CD4-positive, alpha-beta T cell (primary cell): Measurements from ENCODE around the gene TMEM117. TPM values are rescaled to one million over a fixed set of nuclear protein-coding genes. Genes with fewer than 3 reads are reported as not detected.

Experiments used
- ATAC-seq: fragments of 200-7000 bp; cut with Tn5 transposase; one replicate; pipeline ENCODE4 v1.10.0; 2022; ENCODE audit warnings: mild to moderate bottlenecking; ENCODE audit not compliant: poor library complexity
- CTCF ChIA-PET: fragments of 350-600 bp; sonication (Branson Sonifier 250); formaldehyde crosslinking; loops from one replicate; lab custom pipeline; 2021; ENCODE audit warnings: antibody characterized with exemption, inconsistent platforms; lab: Charles Lee
- POLR2A ChIA-PET: fragments of 350-600 bp; sonication (Branson Sonifier 250); formaldehyde crosslinking; loops from one replicate; lab custom pipeline; 2021; ENCODE audit warnings: antibody characterized with exemption, inconsistent platforms; lab: Charles Lee
- DNase-seq, 14 experiments: peaks; one replicate each; pipeline ENCODE4 v3.0.0-alpha.2; 2013 to 2020; ENCODE audit warnings: mixed read lengths in 2 of 14
- H3K27ac ChIP-seq, 2 donors: one replicate each; pipeline versions ENCODE4 v1.5.1 to v1.7.0; 2013; ENCODE audit warnings: low read length in 2 of 2, low read depth in 1 of 2, mild to moderate bottlenecking in 1 of 2
- H3K27me3 ChIP-seq, 2 experiments: 1 replicate in 1 of 2; 2 replicates in 1 of 2; pipeline versions ENCODE4 v1.6.1 to v1.7.0; 2013; ENCODE audit warnings: low read length in 2 of 2, control low read depth in 1 of 2, mild to moderate bottlenecking in 1 of 2, moderate library complexity in 1 of 2; ENCODE audit not compliant: insufficient read depth in 2 of 2, control insufficient read depth in 1 of 2
- H3K36me3 ChIP-seq: one replicate; pipeline ENCODE4 v1.6.1; 2013; ENCODE audit warnings: low read length, control low read depth; ENCODE audit not compliant: insufficient read depth
- H3K4me1 ChIP-seq: one replicate; pipeline ENCODE4 v1.6.1; 2013; ENCODE audit warnings: low read length, control low read depth; ENCODE audit not compliant: insufficient read depth
- H3K4me3 ChIP-seq: one replicate; pipeline ENCODE4 v1.5.1; 2013; ENCODE audit warnings: mild to moderate bottlenecking, low read length, moderate library complexity
- H3K9me3 ChIP-seq, 2 experiments: 1 replicate in 1 of 2; 2 replicates in 1 of 2; pipeline versions ENCODE4 v1.6.1 to v1.7.0; 2013; ENCODE audit warnings: low read length in 2 of 2, mild to moderate bottlenecking in 2 of 2, control low read depth in 1 of 2, moderate library complexity in 1 of 2; ENCODE audit not compliant: control insufficient read depth in 1 of 2, insufficient read depth in 1 of 2
- H3K27ac Mint-ChIP-seq: one replicate; pipeline ENCODE4 v1.8.0; 2020; ENCODE audit warnings: mixed read lengths
- H3K27me3 Mint-ChIP-seq: one replicate; pipeline ENCODE4 v1.8.0; 2021; ENCODE audit warnings: mixed read lengths
- H3K36me3 Mint-ChIP-seq: one replicate; pipeline ENCODE4 v1.8.0; 2021; ENCODE audit warnings: low read depth, mixed read lengths
- H3K4me1 Mint-ChIP-seq: one replicate; pipeline ENCODE4 v1.8.0; 2021; ENCODE audit warnings: low read depth, mixed read lengths
- H3K4me3 Mint-ChIP-seq: one replicate; pipeline ENCODE4 v1.8.0; 2020; ENCODE audit warnings: mild to moderate bottlenecking, mixed read lengths
- H3K9me3 Mint-ChIP-seq: one replicate; pipeline ENCODE4 v1.8.0; 2020; ENCODE audit warnings: mixed read lengths
- intact Hi-C, 2 experiments: fragments of 100-400 bp; cut with DNase I in 1 of 2; cut with micrococcal nuclease in 1 of 2; formaldehyde crosslinking; loops; one replicate each; pipeline versions ENCODE4 v1.15.1 to v1.9.0; 2023 to 2025; cut with DNase I, micrococcal nuclease
- total RNA-seq, 174 experiments: library from RNA in 2 of 174; stranded (reverse) in 2 of 174; gene quantifications; one replicate each; pipeline ENCODE4 v1.2.3 and lab custom pipeline; 2021 to 2026
- TF ChIP-seq, protein P1 (sequence below): fragments of 200-600 bp; IDR thresholded peaks from one replicate; pipeline ENCODE4 v1.8.0; 2022; ENCODE audit warnings: antibody characterized with exemption, mild to moderate bottlenecking

Gene TMEM117
- total RNA-seq, 2 experiments from 2014 or later: 3.4 to 4.4 TPM

DNA sequence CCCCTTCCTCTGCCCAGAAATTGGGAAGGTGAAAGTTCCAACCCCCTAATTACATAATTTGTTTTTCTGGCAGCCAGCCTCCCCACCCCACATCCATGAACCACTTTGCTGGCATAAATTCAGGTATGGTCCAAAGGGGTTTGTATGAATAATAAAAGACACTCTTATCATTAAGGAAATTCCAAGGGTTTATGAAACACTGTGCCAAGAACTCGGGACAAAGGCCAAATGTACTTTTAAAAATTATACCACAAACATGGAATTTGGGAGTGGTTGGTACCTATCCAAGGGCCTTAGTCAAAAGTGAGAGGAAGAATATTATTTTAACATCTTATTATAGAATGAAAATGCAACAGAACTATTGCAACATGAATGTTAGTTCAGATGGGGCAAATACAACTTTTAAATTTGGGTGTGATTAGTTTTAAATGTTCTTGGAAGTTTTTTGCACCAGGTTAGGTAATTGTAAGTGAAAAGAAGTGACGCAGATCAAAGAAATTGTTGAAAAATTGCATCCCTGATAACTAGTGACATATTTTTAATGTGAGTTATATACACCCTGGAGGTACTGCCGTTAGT, 217.8 kb downstream of the TMEM117 start:
- Histone ChIP-seq H3K27me3 (no peaks in the 10 kb centered on the region), H3K4me1 (no peaks in the 10 kb centered on the region), H3K4me3 (no peak overlapping the region), H3K27ac (no peak overlapping the region), H3K9me3 (no peaks in the 10 kb centered on the region), H3K36me3 (no peaks in the 10 kb centered on the region)
- ATAC-seq (no peak), DNase-seq (no peak)
- intact Hi-C loops: no loop called here
- Mint-ChIP-seq H3K9me3 (no peaks in the 10 kb centered on the region), H3K36me3 (no peaks in the 10 kb centered on the region), H3K27me3 (no peaks in the 10 kb centered on the region), H3K4me1 (no peaks in the 10 kb centered on the region), H3K27ac (no peak overlapping the region), H3K4me3 (no peak overlapping the region)
- POLR2A ChIA-PET: no interaction called here
- CTCF ChIA-PET: no interaction called here
- TF ChIP-seq, protein P1, sequence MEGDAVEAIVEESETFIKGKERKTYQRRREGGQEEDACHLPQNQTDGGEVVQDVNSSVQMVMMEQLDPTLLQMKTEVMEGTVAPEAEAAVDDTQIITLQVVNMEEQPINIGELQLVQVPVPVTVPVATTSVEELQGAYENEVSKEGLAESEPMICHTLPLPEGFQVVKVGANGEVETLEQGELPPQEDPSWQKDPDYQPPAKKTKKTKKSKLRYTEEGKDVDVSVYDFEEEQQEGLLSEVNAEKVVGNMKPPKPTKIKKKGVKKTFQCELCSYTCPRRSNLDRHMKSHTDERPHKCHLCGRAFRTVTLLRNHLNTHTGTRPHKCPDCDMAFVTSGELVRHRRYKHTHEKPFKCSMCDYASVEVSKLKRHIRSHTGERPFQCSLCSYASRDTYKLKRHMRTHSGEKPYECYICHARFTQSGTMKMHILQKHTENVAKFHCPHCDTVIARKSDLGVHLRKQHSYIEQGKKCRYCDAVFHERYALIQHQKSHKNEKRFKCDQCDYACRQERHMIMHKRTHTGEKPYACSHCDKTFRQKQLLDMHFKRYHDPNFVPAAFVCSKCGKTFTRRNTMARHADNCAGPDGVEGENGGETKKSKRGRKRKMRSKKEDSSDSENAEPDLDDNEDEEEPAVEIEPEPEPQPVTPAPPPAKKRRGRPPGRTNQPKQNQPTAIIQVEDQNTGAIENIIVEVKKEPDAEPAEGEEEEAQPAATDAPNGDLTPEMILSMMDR: no peak

DNA sequence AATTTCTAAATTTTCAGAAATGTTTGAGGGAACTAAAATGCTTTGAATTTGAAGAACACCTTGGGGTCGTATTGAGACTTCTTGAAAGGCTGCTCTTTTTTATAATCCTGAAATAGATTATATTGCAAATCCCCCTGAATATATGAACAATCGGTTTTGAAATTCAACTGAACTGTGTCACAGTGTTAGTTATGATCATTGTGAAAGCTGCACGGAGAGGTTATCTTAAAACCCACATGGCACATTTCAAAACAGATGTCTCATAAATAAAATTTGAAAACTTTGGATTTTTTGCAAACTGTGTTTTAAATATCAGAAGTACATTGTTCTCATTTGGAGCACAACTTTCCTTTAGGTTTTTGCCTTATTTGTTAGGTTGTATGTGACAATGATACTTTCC, 218.4 kb downstream of the TMEM117 start:
- Mint-ChIP-seq H3K9me3 (no peaks in the 10 kb centered on the region), H3K4me1 (no peaks in the 10 kb centered on the region), H3K36me3 (no peaks in the 10 kb centered on the region), H3K27ac (no peak overlapping the region), H3K4me3 (no peak overlapping the region), H3K27me3 (no peaks in the 10 kb centered on the region)
- ChIA-PET CTCF (no interaction called here), POLR2A (no interaction called here)
- DNase-seq (no peak), ATAC-seq (no peak)
- Histone ChIP-seq H3K36me3 (no peaks in the 10 kb centered on the region), H3K27ac (no peak overlapping the region), H3K27me3 (no peaks in the 10 kb centered on the region), H3K4me1 (no peaks in the 10 kb centered on the region), H3K4me3 (no peak overlapping the region), H3K9me3 (no peaks in the 10 kb centered on the region)
- intact Hi-C loops: no loop called here
- TF ChIP-seq, protein P1: no peak

DNA sequence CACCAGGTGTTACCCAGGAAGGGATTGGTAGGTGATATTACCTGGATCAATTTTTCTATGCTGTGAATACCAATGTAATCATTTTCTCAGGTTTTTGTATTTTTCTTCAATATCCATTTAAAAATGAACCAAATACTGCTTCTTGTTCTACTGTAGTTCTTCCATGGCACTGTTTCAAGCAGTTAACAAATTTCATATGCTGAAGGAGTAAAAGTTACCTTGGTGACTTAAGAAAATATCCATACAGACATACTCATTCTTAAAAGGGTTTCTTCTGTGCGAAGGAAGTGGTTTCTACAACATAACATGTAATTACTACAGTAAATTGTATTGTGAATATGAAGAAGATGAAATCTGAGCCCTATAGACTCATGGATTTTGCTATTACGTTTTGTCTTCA, 222.5 kb downstream of the TMEM117 start:
- Mint-ChIP-seq H3K27me3 (no peaks in the 10 kb centered on the region), H3K9me3 (no peaks in the 10 kb centered on the region), H3K4me3 (no peak overlapping the region)

More for the DNA sequence above, 222.5 kb downstream of the TMEM117 start:
- Histone ChIP-seq H3K4me3 (no peak overlapping the region), H3K9me3 (no peaks in the 10 kb centered on the region), H3K4me1 (no peaks in the 10 kb centered on the region), H3K27ac (no peak overlapping the region), H3K36me3 (no peaks in the 10 kb centered on the region), H3K27me3 (no peaks in the 10 kb centered on the region)
- H3K27ac Mint-ChIP-seq: peak overlapping the region; percentile 18
- TF ChIP-seq, protein P1: no peak
- intact Hi-C loops: no loop called here
- no peaks in the 10 kb centered on the region for H3K4me1 Mint-ChIP-seq
- H3K36me3 Mint-ChIP-seq: no peaks in the 10 kb centered on the region
- ChIA-PET CTCF (no interaction called here), POLR2A (no interaction called here)
- DNase-seq (no peak), ATAC-seq (no peak)
